Neural cell (in vitro differentiated cells): ENCODE results near the gene ZNF691.

ENCODE experiments used
- EP300 ChIP-seq: fragments of 450-650 bp; conservative IDR thresholded peaks from 2 replicates; pipeline ENCODE4 v1.6.1; 2014; ENCODE audit warnings: antibody characterized with exemption, mild to moderate bottlenecking, moderate library complexity; ENCODE audit not compliant: poor library complexity, severe bottlenecking
- EZH2 ChIP-seq: fragments of 200-600, 300-800 bp; shearing (Covaris generic), sonication (generic); IDR thresholded peaks from 2 replicates; pipeline ENCODE4 v1.6.1; 2014; ENCODE audit warnings: antibody characterized with exemption, low read length, borderline replicate concordance, mild to moderate bottlenecking; ENCODE audit not compliant: insufficient read depth, poor library complexity, severe bottlenecking
- POLR2AphosphoS5 ChIP-seq: IDR thresholded peaks from 2 replicates; pipeline ENCODE4 v1.6.1; 2012
- RAD21 ChIP-seq: fragments of 450-650 bp; conservative IDR thresholded peaks from 2 replicates; pipeline ENCODE4 v1.6.1; 2014; ENCODE audit warnings: antibody characterized with exemption, mild to moderate bottlenecking, moderate library complexity
- TAF1 ChIP-seq: IDR thresholded peaks from 2 replicates; pipeline ENCODE4 v1.6.1; 2012; ENCODE audit warnings: low read depth
- TF ChIP-seq, protein P1 (sequence below): fragments of 450-650 bp; IDR thresholded peaks from 2 replicates; pipeline ENCODE4 v1.5.1; 2014; ENCODE audit warnings: antibody characterized with exemption, mild to moderate bottlenecking, moderate library complexity; ENCODE audit not compliant: poor library complexity, severe bottlenecking
- TF ChIP-seq, protein P2 (sequence below): IDR thresholded peaks from 2 replicates; pipeline ENCODE4 v1.6.1; 2012; ENCODE audit warnings: borderline replicate concordance

DNA sequence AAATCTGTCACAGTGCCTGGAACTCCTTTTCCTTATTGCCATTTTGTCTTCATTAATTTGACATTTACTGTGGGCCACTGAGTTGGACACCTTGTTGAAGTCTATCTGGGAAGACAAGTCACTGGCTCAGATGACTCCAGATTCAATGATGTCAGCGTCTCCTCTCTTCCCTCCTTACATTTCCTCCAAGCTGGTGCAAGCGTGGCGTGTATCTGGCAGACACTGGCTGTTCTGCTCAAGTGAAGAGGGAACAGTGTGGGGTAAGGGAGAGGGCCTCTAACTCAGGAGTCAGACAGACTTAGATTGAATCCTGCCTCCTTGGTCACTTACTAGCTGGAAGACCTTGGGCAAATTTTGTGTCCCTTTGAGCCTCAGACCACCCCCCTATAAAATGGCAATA is 8.7 kb upstream of the ZNF691 start:
- TF ChIP-seq, protein P1, sequence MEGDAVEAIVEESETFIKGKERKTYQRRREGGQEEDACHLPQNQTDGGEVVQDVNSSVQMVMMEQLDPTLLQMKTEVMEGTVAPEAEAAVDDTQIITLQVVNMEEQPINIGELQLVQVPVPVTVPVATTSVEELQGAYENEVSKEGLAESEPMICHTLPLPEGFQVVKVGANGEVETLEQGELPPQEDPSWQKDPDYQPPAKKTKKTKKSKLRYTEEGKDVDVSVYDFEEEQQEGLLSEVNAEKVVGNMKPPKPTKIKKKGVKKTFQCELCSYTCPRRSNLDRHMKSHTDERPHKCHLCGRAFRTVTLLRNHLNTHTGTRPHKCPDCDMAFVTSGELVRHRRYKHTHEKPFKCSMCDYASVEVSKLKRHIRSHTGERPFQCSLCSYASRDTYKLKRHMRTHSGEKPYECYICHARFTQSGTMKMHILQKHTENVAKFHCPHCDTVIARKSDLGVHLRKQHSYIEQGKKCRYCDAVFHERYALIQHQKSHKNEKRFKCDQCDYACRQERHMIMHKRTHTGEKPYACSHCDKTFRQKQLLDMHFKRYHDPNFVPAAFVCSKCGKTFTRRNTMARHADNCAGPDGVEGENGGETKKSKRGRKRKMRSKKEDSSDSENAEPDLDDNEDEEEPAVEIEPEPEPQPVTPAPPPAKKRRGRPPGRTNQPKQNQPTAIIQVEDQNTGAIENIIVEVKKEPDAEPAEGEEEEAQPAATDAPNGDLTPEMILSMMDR: no peak
- TF ChIP-seq POLR2AphosphoS5 (no peak), EZH2 (no peak), TAF1 (no peak), EP300 (no peak), RAD21 (no peak)
- TF ChIP-seq, protein P2, sequence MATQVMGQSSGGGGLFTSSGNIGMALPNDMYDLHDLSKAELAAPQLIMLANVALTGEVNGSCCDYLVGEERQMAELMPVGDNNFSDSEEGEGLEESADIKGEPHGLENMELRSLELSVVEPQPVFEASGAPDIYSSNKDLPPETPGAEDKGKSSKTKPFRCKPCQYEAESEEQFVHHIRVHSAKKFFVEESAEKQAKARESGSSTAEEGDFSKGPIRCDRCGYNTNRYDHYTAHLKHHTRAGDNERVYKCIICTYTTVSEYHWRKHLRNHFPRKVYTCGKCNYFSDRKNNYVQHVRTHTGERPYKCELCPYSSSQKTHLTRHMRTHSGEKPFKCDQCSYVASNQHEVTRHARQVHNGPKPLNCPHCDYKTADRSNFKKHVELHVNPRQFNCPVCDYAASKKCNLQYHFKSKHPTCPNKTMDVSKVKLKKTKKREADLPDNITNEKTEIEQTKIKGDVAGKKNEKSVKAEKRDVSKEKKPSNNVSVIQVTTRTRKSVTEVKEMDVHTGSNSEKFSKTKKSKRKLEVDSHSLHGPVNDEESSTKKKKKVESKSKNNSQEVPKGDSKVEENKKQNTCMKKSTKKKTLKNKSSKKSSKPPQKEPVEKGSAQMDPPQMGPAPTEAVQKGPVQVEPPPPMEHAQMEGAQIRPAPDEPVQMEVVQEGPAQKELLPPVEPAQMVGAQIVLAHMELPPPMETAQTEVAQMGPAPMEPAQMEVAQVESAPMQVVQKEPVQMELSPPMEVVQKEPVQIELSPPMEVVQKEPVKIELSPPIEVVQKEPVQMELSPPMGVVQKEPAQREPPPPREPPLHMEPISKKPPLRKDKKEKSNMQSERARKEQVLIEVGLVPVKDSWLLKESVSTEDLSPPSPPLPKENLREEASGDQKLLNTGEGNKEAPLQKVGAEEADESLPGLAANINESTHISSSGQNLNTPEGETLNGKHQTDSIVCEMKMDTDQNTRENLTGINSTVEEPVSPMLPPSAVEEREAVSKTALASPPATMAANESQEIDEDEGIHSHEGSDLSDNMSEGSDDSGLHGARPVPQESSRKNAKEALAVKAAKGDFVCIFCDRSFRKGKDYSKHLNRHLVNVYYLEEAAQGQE: no peak
